Panc1 (cell line): ENCODE measurements around the gene KRTAP9-3. TPM values are rescaled to one million over a fixed set of nuclear protein-coding genes. Genes with fewer than 3 reads are reported as not detected.

Experiments
- ATAC-seq: fragments of 200-7000 bp; cut with Tn5 transposase; 2 replicates; pipeline ENCODE4 v1.9.1; 2020; ENCODE audit warnings: mild to moderate bottlenecking, moderate library complexity
- BruUV-seq: library from RNA; stranded (reverse); fragments of 400-500 nt; replicated peaks from 2 replicates; lab custom pipeline; 2021; lab: Mats Ljungman, UMichigan
- CTCF ChIA-PET: fragments of 300-600 bp; sonication (Branson Sonifier 250); formaldehyde crosslinking; loops from one replicate; lab custom pipeline; 2022; ENCODE audit warnings: antibody characterized with exemption; lab: Charles Lee
- POLR2A ChIA-PET: fragments of 300-600 bp; sonication (Branson Sonifier 250); formaldehyde crosslinking; loops from one replicate; lab custom pipeline; 2022; ENCODE audit warnings: antibody characterized with exemption; lab: Charles Lee
- DNase-seq: peaks from one replicate; pipeline ENCODE4 v3.0.0-alpha.2; 2010; ENCODE audit warnings: low read depth, low spot score
- H3K27ac ChIP-seq: 2 replicates; pipeline ENCODE4 v1.5.1; 2011; ENCODE audit warnings: mild to moderate bottlenecking, low read length, inconsistent platforms
- H3K27me3 ChIP-seq: fragments of 200-500 bp; sonication (Bioruptor generic); 2 replicates; pipeline ENCODE4 v1.6.0; 2014; ENCODE audit warnings: low read length, inconsistent platforms; ENCODE audit not compliant: control insufficient read depth, insufficient read depth
- H3K36me3 ChIP-seq: fragments of 200-500 bp; sonication (Bioruptor generic); 2 replicates; pipeline ENCODE4 v1.5.1; 2014; ENCODE audit warnings: inconsistent platforms, mild to moderate bottlenecking, low read length, moderate library complexity; ENCODE audit not compliant: control insufficient read depth, insufficient read depth
- H3K4me1 ChIP-seq: 2 replicates; pipeline ENCODE4 v1.5.1; 2011; ENCODE audit warnings: inconsistent platforms, mild to moderate bottlenecking, low read length, moderate library complexity; ENCODE audit not compliant: control insufficient read depth, insufficient read depth
- H3K4me3 ChIP-seq, 2 experiments: 2 replicates each; pipeline ENCODE4 v1.5.1; 2011 to 2012; ENCODE audit warnings: low read depth in 2 of 2, low read length in 2 of 2, mild to moderate bottlenecking in 2 of 2, inconsistent platforms in 1 of 2, moderate library complexity in 1 of 2
- H3K9me3 ChIP-seq: fragments of 200-500 bp; sonication (Bioruptor generic); 2 replicates; pipeline ENCODE4 v1.5.1; 2014; ENCODE audit warnings: low read depth, mild to moderate bottlenecking, inconsistent platforms, low read length, moderate library complexity; ENCODE audit not compliant: control insufficient read depth, insufficient read depth
- CTCF ChIP-seq: fragments of 450-650 bp; IDR thresholded peaks from 2 replicates; pipeline ENCODE4 v1.5.1; 2017; ENCODE audit warnings: mild to moderate bottlenecking
- POLR2AphosphoS5 ChIP-seq: IDR thresholded peaks from 2 replicates; pipeline ENCODE4 v1.6.1; 2012; ENCODE audit warnings: mild to moderate bottlenecking, low read depth, low read length, moderate library complexity
- REST ChIP-seq, 2 experiments: IDR thresholded peaks; 2 replicates each; pipeline ENCODE4 v1.6.1; 2011 to 2012; ENCODE audit warnings: low read depth in 2 of 2, control low read depth in 1 of 2, low read length in 1 of 2, mild to moderate bottlenecking in 1 of 2, moderate library complexity in 1 of 2; ENCODE audit not compliant: insufficient read depth in 1 of 2
- SIN3A ChIP-seq: IDR thresholded peaks from 2 replicates; pipeline ENCODE4 v1.6.1; 2012; ENCODE audit warnings: low read depth, mild to moderate bottlenecking, low read length, moderate library complexity, borderline replicate concordance; ENCODE audit not compliant: insufficient read depth
- TCF7L2 ChIP-seq: IDR thresholded peaks from 2 replicates; pipeline ENCODE4 v1.6.1; 2011; ENCODE audit warnings: mild to moderate bottlenecking, low read depth, low read length, inconsistent platforms
- in situ Hi-C: cut with HindIII; loops from 2 replicates; pipeline ENCODE4 v1.10.0; 2016; ENCODE audit warnings: low sequenced_read_pairs, low pct_unique_long_range_greater_than_20kb
- intact Hi-C: fragments of 100-400 bp; cut with micrococcal nuclease; formaldehyde crosslinking; loops from one replicate; pipeline ENCODE4 v1.10.0; 2022; ENCODE audit not compliant: unreplicated experiment
- total RNA-seq: library from RNA; stranded (reverse); gene quantifications from one replicate; pipeline ENCODE4 v1.2.1, GENCODE V29; 2021; ENCODE audit not compliant: unreplicated experiment

The KRTAP9-3 gene
- total RNA-seq, 1 experiment from 2014 or later, result not detected

DNA sequence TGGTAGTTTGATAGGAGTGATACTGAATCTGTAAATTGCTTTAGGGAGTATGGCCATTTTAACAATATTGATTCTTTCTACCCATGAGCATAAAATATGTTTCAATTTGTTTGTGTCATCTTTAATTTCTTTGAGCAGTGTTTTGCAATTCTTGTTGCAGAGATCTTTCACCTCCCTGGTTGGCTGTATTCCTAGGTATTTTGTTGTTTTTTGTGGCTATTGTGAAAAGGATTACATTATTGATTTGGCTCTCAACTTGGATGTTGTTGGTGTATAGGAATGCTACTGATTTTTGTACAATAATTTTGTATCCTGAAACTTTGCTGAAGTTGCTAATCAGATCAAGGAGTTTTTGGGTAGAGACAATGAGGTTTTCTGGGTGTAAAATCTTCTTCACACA lies 26.2 kb downstream of the KRTAP9-3 start:
- H3K4me1 ChIP-seq, result no peaks in the 10 kb centered on the region
- in situ Hi-C loops (no loop called here), intact Hi-C loops (no loop called here)
- no peak overlapping the region for H3K4me3 ChIP-seq
- H3K27me3 ChIP-seq, result peaks cover 18% of the 10 kb centered on the region
- TF ChIP-seq REST (IDR thresholded peaks at IDR 0.05; ENCODE audit: insufficient read depth in 1 of 2, low read depth in 2 of 2, low read length in 1 of 2) (no peak), SIN3A (no peak), POLR2AphosphoS5 (no peak), CTCF (no peak), TCF7L2 (no peak)
- no peak overlapping the region for H3K27ac ChIP-seq
- ChIA-PET POLR2A (no interaction called here), CTCF (no interaction called here)
- H3K36me3 ChIP-seq, result no peaks in the 10 kb centered on the region
- ATAC-seq (no peak), DNase-seq (no peak)
- H3K9me3 ChIP-seq, result no peaks in the 10 kb centered on the region
- BruUV-seq, result no TSS peak

DNA sequence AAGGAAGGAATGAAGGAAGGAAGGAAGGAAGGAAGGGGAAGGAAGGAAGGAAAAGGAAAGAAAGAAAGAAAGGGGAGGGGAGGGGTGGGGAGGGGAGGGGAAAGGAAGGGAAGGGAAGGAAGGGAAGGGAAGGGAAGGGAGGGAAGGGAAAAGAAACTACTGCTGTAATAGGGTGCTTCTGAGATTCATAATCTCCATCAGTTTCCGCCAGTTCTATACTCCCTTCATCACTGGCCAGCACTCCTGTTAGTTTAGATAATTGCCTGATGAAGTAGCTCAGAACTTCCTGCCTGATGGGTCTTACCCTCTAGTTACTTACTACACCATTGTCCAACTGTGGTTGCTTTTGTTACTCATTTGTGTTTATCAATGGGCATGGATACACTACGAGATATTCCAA lies 31.0 kb downstream of the KRTAP9-3 start:
- ChIA-PET POLR2A (no interaction called here), CTCF (no interaction called here)
- intact Hi-C loops, result no loop called here

More for the DNA sequence above, 31.0 kb downstream of the KRTAP9-3 start:
- Histone ChIP-seq H3K9me3 (no peaks in the 10 kb centered on the region), H3K27ac (no peak overlapping the region), H3K4me3 (no peak overlapping the region), H3K36me3 (no peaks in the 10 kb centered on the region), H3K27me3 (peaks cover 15% of the 10 kb centered on the region), H3K4me1 (no peaks in the 10 kb centered on the region)
- DNase-seq (no peak), ATAC-seq (no peak)
- BruUV-seq, result no TSS peak
- TF ChIP-seq SIN3A, result no peak
- no peak for TF ChIP-seq POLR2AphosphoS5
- TF ChIP-seq REST (IDR thresholded peaks at IDR 0.05; ENCODE audit: insufficient read depth in 1 of 2, low read depth in 2 of 2, low read length in 1 of 2), result no peak
- TF ChIP-seq CTCF, result no peak
- TF ChIP-seq TCF7L2, result no peak
- in situ Hi-C loops, result no loop called here
